ENCODE data around the gene LEF1.

DNA sequence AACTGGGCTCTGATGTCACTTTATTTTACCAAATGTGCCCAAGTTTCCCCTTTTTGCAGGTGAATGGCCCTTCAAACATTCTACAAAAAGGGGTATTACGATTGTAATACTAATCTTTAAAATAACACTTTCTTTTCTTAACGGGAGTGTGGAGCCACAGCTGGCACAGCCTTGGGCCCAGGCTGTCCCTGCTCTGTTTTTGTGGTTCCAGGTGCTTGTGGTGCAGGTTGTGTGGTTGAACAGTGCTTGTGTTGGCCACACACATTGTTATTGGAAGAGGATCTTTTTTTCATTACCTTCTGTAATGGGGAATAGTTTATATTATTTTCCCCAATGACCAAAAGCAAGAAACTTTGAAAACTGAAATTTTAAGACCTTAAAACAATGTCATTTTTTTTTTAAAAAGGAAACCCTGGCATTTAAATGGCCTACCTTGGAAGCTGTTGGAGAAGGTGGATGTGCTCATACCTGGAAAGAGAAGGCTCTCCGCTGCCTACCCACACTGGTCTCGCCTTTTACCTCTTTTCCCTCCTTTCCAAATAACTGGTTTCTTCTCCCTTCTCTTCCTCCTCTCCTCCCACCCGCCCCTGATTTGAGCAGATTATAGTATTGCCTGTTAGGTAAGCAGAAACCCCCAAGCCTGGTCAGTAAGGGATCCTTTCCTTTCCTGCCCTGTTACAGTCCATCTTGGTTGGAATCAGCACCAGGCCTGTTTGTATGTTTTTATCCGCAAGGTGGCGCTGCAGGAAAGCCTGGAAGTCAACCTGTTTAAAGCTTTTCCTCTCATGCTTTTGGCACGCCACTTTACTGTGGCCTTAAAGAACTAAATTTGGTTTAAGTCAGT is 150.5 kb downstream of the LEF1 start:
- no peak for TF ChIP-seq GATA2 (IDR thresholded peaks at IDR 0.05; ENCODE audit: low read depth, low read length)
- no peak for TF ChIP-seq GATA3 (IDR thresholded peaks at IDR 0.05; ENCODE audit: low read depth, low read length)
